Panc1 (cell line): Measurements from ENCODE around the gene AGTR1.

Experiments used
- SIN3A ChIP-seq: IDR thresholded peaks from 2 replicates; pipeline ENCODE4 v1.6.1; 2012; ENCODE audit warnings: low read depth, mild to moderate bottlenecking, low read length, moderate library complexity, borderline replicate concordance; ENCODE audit not compliant: insufficient read depth
- TF ChIP-seq, protein P1 (sequence below): fragments of 450-650 bp; IDR thresholded peaks from 2 replicates; pipeline ENCODE4 v1.5.1; 2017; ENCODE audit warnings: mild to moderate bottlenecking

- TF ChIP-seq, protein P1, sequence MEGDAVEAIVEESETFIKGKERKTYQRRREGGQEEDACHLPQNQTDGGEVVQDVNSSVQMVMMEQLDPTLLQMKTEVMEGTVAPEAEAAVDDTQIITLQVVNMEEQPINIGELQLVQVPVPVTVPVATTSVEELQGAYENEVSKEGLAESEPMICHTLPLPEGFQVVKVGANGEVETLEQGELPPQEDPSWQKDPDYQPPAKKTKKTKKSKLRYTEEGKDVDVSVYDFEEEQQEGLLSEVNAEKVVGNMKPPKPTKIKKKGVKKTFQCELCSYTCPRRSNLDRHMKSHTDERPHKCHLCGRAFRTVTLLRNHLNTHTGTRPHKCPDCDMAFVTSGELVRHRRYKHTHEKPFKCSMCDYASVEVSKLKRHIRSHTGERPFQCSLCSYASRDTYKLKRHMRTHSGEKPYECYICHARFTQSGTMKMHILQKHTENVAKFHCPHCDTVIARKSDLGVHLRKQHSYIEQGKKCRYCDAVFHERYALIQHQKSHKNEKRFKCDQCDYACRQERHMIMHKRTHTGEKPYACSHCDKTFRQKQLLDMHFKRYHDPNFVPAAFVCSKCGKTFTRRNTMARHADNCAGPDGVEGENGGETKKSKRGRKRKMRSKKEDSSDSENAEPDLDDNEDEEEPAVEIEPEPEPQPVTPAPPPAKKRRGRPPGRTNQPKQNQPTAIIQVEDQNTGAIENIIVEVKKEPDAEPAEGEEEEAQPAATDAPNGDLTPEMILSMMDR, result no peak
- no peak for TF ChIP-seq SIN3A
These were observed 93.4 kb downstream of the AGTR1 start for GRCh38 chr3:148790851-148791735.
